GM23338 (cell line): ENCODE data around the gene CDH4. TPM values are rescaled to one million over a fixed set of nuclear protein-coding genes. Genes with fewer than 3 reads are reported as not detected.

Experiments used
- ATAC-seq: fragments of 200-7000 bp; cut with Tn5 transposase; 3 replicates; pipeline ENCODE4 v1.9.1; 2020
- DNase-seq: peaks from one replicate; pipeline ENCODE4 v3.0.0-alpha.2; 2015; ENCODE audit warnings: low spot score
- H2AFZ ChIP-seq: fragments of 200-600 bp; sonication (generic); 2 replicates; pipeline ENCODE4 v1.8.0; 2016; ENCODE audit warnings: antibody characterized with exemption, mild to moderate bottlenecking, moderate library complexity
- H3F3A ChIP-seq: fragments of 200-600 bp; sonication (generic); replicated peaks from 2 replicates; pipeline ENCODE4 v1.8.0; 2017; ENCODE audit warnings: antibody characterized with exemption, mixed run types, low read depth
- H3K27ac ChIP-seq: fragments of 200-600 bp; sonication (generic); 2 replicates; pipeline ENCODE4 v1.6.1; 2016; ENCODE audit warnings: low read depth
- H3K27me3 ChIP-seq: fragments of 200-600 bp; sonication (generic); 2 replicates; pipeline ENCODE4 v1.8.0; 2016; ENCODE audit warnings: mild to moderate bottlenecking, mixed run types, moderate library complexity; ENCODE audit not compliant: insufficient read depth
- H3K36me3 ChIP-seq: fragments of 200-600 bp; sonication (generic); 2 replicates; pipeline ENCODE4 v1.8.0; 2016; ENCODE audit warnings: mild to moderate bottlenecking; ENCODE audit not compliant: insufficient read depth
- H3K4me1 ChIP-seq: fragments of 200-600 bp; sonication (generic); 2 replicates; pipeline ENCODE4 v1.8.0; 2016; ENCODE audit warnings: mild to moderate bottlenecking, moderate library complexity; ENCODE audit not compliant: insufficient read depth
- H3K4me2 ChIP-seq: fragments of 200-600 bp; sonication (generic); 2 replicates; pipeline ENCODE4 v1.7.1; 2017; ENCODE audit warnings: mixed run types
- H3K4me3 ChIP-seq: fragments of 200-600 bp; sonication (generic); 2 replicates; pipeline ENCODE4 v1.6.1; 2016; ENCODE audit warnings: mixed run types
- H3K79me2 ChIP-seq: fragments of 200-600 bp; sonication (generic); replicated peaks from 2 replicates; pipeline ENCODE4 v1.8.0; 2017; ENCODE audit warnings: mild to moderate bottlenecking; ENCODE audit not compliant: insufficient read depth
- H3K9me2 ChIP-seq: fragments of 200-600 bp; sonication (generic); 2 replicates; pipeline ENCODE4 v1.8.0; 2017; ENCODE audit not compliant: insufficient read depth
- H4K20me1 ChIP-seq: fragments of 200-600 bp; sonication (generic); replicated peaks from 2 replicates; pipeline ENCODE4 v1.8.0; 2017; ENCODE audit warnings: mild to moderate bottlenecking; ENCODE audit not compliant: insufficient read depth
- H3K27ac Mint-ChIP-seq: 2 replicates; pipeline ENCODE4 v1.8.0; 2020; ENCODE audit warnings: inconsistent platforms, mild to moderate bottlenecking, moderate library complexity, mixed read lengths
- H3K27me3 Mint-ChIP-seq: 3 replicates; pipeline ENCODE4 v1.8.0; 2022; ENCODE audit warnings: low read depth, mild to moderate bottlenecking, moderate library complexity, mixed read lengths, inconsistent platforms; ENCODE audit not compliant: insufficient read depth, poor library complexity
- H3K36me3 Mint-ChIP-seq: 3 replicates; pipeline ENCODE4 v1.8.0; 2021; ENCODE audit warnings: low read depth, mild to moderate bottlenecking, inconsistent platforms, moderate library complexity, mixed read lengths
- H3K4me1 Mint-ChIP-seq: 3 replicates; pipeline ENCODE4 v1.8.0; 2020; ENCODE audit warnings: mild to moderate bottlenecking, inconsistent platforms, mixed read lengths
- H3K4me3 Mint-ChIP-seq: 3 replicates; pipeline ENCODE4 v1.8.0; 2021; ENCODE audit warnings: moderate library complexity, mild to moderate bottlenecking, inconsistent platforms, mixed read lengths
- H3K9me3 Mint-ChIP-seq: 3 replicates; pipeline ENCODE4 v1.8.0; 2020; ENCODE audit warnings: moderate library complexity, mild to moderate bottlenecking, inconsistent platforms, mixed read lengths
- CREB1 ChIP-seq: fragments of 250-450 bp; sonication (Bioruptor Pico); IDR thresholded peaks from 2 replicates; pipeline ENCODE4 v1.5.0; 2020; ENCODE audit warnings: low read depth, mild to moderate bottlenecking, moderate library complexity
- EZH2phosphoT487 ChIP-seq: fragments of 200-600 bp; sonication (generic); IDR thresholded peaks from one replicate; pipeline ENCODE4 v1.8.1; 2018; ENCODE audit warnings: antibody characterized with exemption; ENCODE audit not compliant: unreplicated experiment
- NANOG ChIP-seq: IDR thresholded peaks from 2 replicates; pipeline ENCODE4 v1.6.1; 2016; ENCODE audit warnings: antibody characterized with exemption, borderline replicate concordance
- STAT1 ChIP-seq: IDR thresholded peaks from one replicate; pipeline ENCODE4 v1.6.1; 2016; ENCODE audit warnings: antibody characterized with exemption; ENCODE audit not compliant: unreplicated experiment
- polyA plus RNA-seq: library from polyadenylated mRNA; unstranded; fragments of >200 nt; fragmentation: Nextera tagmentation; extraction: Ambion mirVana; gene quantifications from 2 replicates; pipeline ENCODE4 v1.2.1, GENCODE V29; 2016
- total RNA-seq: library from RNA; depleted of rRNA; stranded (reverse); fragments of >200 nt; shearing (Covaris generic); gene quantifications from 2 replicates; pipeline ENCODE4 v1.2.3, GENCODE V29; 2014
- TF ChIP-seq, protein P1 (sequence below): IDR thresholded peaks from one replicate; pipeline ENCODE4 v1.6.1; 2018; ENCODE audit warnings: antibody characterized with exemption; ENCODE audit not compliant: unreplicated experiment
- TF ChIP-seq, protein P2 (sequence below), 2 experiments: fragments of 200-600 bp in 1 of 2; sonication (generic) in 1 of 2; conservative IDR thresholded peaks; 2 replicates each; pipeline versions ENCODE4 v1.5.1 to v1.6.1; 2016 to 2017; ENCODE audit warnings: antibody characterized with exemption in 2 of 2, low read depth in 2 of 2, mild to moderate bottlenecking in 2 of 2, moderate library complexity in 1 of 2

The CDH4 gene
- total and polyA plus RNA-seq, 2 experiments from 2014 or later: 1.2 to 4.2 TPM

DNA sequence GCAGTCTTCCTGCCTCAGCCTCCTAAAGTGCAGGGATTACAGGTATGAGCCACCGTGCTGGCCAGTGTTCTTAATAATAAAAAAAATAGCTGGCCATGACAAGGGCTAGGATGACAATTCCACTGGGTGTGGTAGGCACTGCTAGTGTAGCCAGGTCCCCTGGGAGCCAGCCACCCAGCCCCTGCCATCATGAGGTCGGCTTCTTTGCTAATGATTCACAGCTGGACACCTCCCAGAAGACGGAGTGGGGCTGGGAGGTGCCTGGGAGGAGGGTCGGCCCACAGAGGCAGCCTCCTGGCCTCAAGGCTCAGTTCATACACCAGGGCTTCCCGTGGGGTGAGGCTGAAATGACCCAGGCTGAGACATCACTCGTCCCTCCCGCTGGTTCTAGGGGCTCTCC is 583.2 kb downstream of the CDH4 start:
- H3K4me1 ChIP-seq: no peaks in the 10 kb centered on the region
- no peak overlapping the region for H3K4me2 ChIP-seq
- H3K36me3 ChIP-seq: no peaks in the 10 kb centered on the region
- TF ChIP-seq EZH2phosphoT487 (no peak), STAT1 (no peak), CREB1 (CRISPR knock-in tag) (no peak)
- TF ChIP-seq, protein P1, sequence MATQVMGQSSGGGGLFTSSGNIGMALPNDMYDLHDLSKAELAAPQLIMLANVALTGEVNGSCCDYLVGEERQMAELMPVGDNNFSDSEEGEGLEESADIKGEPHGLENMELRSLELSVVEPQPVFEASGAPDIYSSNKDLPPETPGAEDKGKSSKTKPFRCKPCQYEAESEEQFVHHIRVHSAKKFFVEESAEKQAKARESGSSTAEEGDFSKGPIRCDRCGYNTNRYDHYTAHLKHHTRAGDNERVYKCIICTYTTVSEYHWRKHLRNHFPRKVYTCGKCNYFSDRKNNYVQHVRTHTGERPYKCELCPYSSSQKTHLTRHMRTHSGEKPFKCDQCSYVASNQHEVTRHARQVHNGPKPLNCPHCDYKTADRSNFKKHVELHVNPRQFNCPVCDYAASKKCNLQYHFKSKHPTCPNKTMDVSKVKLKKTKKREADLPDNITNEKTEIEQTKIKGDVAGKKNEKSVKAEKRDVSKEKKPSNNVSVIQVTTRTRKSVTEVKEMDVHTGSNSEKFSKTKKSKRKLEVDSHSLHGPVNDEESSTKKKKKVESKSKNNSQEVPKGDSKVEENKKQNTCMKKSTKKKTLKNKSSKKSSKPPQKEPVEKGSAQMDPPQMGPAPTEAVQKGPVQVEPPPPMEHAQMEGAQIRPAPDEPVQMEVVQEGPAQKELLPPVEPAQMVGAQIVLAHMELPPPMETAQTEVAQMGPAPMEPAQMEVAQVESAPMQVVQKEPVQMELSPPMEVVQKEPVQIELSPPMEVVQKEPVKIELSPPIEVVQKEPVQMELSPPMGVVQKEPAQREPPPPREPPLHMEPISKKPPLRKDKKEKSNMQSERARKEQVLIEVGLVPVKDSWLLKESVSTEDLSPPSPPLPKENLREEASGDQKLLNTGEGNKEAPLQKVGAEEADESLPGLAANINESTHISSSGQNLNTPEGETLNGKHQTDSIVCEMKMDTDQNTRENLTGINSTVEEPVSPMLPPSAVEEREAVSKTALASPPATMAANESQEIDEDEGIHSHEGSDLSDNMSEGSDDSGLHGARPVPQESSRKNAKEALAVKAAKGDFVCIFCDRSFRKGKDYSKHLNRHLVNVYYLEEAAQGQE: no peak
- TF ChIP-seq, protein P2, sequence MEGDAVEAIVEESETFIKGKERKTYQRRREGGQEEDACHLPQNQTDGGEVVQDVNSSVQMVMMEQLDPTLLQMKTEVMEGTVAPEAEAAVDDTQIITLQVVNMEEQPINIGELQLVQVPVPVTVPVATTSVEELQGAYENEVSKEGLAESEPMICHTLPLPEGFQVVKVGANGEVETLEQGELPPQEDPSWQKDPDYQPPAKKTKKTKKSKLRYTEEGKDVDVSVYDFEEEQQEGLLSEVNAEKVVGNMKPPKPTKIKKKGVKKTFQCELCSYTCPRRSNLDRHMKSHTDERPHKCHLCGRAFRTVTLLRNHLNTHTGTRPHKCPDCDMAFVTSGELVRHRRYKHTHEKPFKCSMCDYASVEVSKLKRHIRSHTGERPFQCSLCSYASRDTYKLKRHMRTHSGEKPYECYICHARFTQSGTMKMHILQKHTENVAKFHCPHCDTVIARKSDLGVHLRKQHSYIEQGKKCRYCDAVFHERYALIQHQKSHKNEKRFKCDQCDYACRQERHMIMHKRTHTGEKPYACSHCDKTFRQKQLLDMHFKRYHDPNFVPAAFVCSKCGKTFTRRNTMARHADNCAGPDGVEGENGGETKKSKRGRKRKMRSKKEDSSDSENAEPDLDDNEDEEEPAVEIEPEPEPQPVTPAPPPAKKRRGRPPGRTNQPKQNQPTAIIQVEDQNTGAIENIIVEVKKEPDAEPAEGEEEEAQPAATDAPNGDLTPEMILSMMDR (conservative IDR thresholded peaks at IDR 0.05; ENCODE audit: low read depth in 2 of 2): no peak
- DNase-seq (no peak), ATAC-seq (peak; percentile 41; the same call in 2 of the 3 replicates)
- H4K20me1 ChIP-seq: no peaks in the 10 kb centered on the region
- Mint-ChIP-seq H3K36me3 (no peaks in the 10 kb centered on the region), H3K9me3 (no peaks in the 10 kb centered on the region; the same call in 2 of the 3 replicates), H3K4me1 (peaks cover 3% of the 10 kb centered on the region; the same call in 1 of the 3 replicates), H3K27me3 (peaks cover 7% of the 10 kb centered on the region), H3K27ac (no peak overlapping the region), H3K4me3 (no peak overlapping the region)
- H3K79me2 ChIP-seq: no peaks in the 10 kb centered on the region
- H2AFZ ChIP-seq: no peak overlapping the region
- H3K9me2 ChIP-seq: no peaks in the 10 kb centered on the region
- no peaks in the 10 kb centered on the region for H3K27me3 ChIP-seq
- H3K27ac ChIP-seq: no peak overlapping the region
- H3K4me3 ChIP-seq: no peak overlapping the region
- H3F3A ChIP-seq: no peaks in the 10 kb centered on the region

DNA sequence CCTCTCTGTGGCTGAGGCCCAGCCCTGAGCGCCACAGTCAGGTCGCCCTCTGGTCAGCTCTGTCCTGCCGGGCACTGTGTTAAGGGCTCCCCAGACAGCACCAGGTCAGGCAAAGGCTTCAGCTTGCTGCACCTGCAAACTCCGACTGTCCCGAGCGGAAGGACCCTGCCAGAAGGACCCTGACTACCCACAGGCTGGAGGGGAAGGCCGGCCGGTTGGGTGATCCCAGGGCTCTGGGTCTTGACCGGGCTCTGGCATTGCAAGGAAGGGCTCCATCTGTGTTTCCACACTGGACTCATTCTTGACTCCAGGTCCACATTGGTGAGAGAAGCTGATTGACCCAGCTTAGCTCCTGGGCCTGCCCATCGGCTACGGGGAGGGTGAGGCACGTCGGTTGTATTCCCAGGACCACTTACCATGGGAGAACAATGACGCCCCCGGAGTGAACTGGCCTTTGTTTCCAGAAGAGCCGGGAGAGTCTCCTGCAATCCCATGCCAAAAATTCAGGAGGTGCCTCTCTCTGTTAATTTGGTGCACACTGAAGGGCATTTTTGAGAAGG is 583.8 kb downstream of the CDH4 start:
- no peaks in the 10 kb centered on the region; the same call in 2 of the 3 replicates for H3K4me1 Mint-ChIP-seq
- no peak for TF ChIP-seq NANOG
- DNase-seq: no peak
- no peak overlapping the region for H3K4me3 ChIP-seq
- no peak overlapping the region for H3K4me3 Mint-ChIP-seq
- no peak for ATAC-seq
- no peaks in the 10 kb centered on the region for H3K36me3 ChIP-seq
- no peaks in the 10 kb centered on the region for H3F3A ChIP-seq
- H3K4me1 ChIP-seq: no peaks in the 10 kb centered on the region
- H3K36me3 Mint-ChIP-seq: no peaks in the 10 kb centered on the region
- H3K27me3 Mint-ChIP-seq: peaks cover 7% of the 10 kb centered on the region
- no peaks in the 10 kb centered on the region for H3K9me2 ChIP-seq
- H4K20me1 ChIP-seq: no peaks in the 10 kb centered on the region
- H3K9me3 Mint-ChIP-seq: no peaks in the 10 kb centered on the region
- no peak overlapping the region for H3K27ac ChIP-seq
- no peak overlapping the region for H3K27ac Mint-ChIP-seq
- no peaks in the 10 kb centered on the region for H3K79me2 ChIP-seq
- H2AFZ ChIP-seq: no peak overlapping the region
- no peak overlapping the region for H3K4me2 ChIP-seq
- H3K27me3 ChIP-seq: no peaks in the 10 kb centered on the region
